Measurements from ENCODE around the gene PNPLA7. TPM values are rescaled to one million over a fixed set of nuclear protein-coding genes. Genes with fewer than 3 reads are reported as not detected.
A peak's percentile ranks its signal among the peaks of the same experiment; 100 is the strongest.

PNPLA7 gene
- total RNA-seq, 1 experiment from 2014 or later = 1.8 TPM

DNA sequence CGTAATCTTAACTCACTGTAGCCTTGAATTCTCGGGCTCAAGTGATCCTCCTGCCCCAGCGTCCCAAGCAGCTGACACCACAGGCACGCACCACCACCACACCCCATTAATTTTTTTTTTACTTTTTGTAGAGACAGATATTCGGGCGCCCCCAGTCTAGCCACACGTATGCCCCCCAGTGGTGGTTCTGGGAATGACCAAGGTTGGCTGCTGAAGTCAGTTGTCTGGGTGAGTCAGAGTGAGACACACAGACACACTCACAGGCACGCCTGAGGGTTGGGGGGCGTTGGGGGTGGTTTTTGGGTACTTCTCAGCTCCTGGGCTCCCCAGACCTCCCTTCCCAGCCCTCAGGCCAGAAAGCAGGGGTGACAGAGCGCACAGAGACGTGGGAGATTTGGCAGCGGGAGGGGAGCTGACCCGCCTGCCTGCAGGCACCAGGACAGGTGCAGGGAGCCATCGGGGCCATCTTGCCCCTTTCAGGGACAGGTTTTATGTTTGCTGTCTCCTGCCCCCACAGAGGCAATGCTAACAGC is 104.9 kb downstream of the PNPLA7 start:
- Histone ChIP-seq H2AFZ (ENCODE audit: low read depth, low read length, poor library complexity, severe bottlenecking) (no peak overlapping the region), H3K27ac (ENCODE audit: low read depth, low read length) (no peak overlapping the region; the same call in 1 of the 2 replicates), H3K79me2 (ENCODE audit: insufficient read depth, low read length) (no peaks in the 10 kb centered on the region), H3K4me3 (replicated peaks in 1 of 2; ENCODE audit: low read depth in 1 of 2, low read length in 2 of 2) (peak overlapping the region; percentile 4 to 17; a peak in 1 of 4 replicates), H3K4me2 (ENCODE audit: low read length) (peak overlapping the region; percentile 59), H3K9ac (ENCODE audit: low read length) (no peak overlapping the region), H3K27me3 (ENCODE audit: insufficient read depth, low read length) (no peaks in the 10 kb centered on the region), H4K20me1 (ENCODE audit: insufficient read depth) (no peaks in the 10 kb centered on the region), H3K36me3 (ENCODE audit: control insufficient read depth in 1 of 2, insufficient read depth in 2 of 2, low read length in 2 of 2) (peaks cover 6 to 12% of the 10 kb centered on the region in 2 experiments; a peak in 3 of 4 replicates), H3K4me1 (ENCODE audit: control insufficient read depth in 1 of 2, insufficient read depth in 2 of 2, low read length in 2 of 2) (peaks cover 16 to 33% of the 10 kb centered on the region in 2 experiments), H3K9me3 (ENCODE audit: control insufficient read depth in 1 of 2, insufficient read depth in 1 of 2, low read depth in 1 of 2, low read length in 2 of 2) (no peaks in the 10 kb centered on the region), H3K9me2 (ENCODE audit: insufficient read depth) (no peaks in the 10 kb centered on the region)
- CTCF ChIA-PET = interaction anchor here (1.3 to 1.5 kb wide), 2 partner anchors 22 to 159 kb away, joined by 5 to 11 read pairs; partner anchors contain the start of gene EXD3
- POLR2A ChIA-PET = no interaction called here
- DNase-seq (ENCODE audit: low read depth, low spot score) (peak; percentile 56), ATAC-seq (peak; percentile 65)
- RAD21 ChIA-PET (ENCODE audit: low non-redundant PET in 1 of 2, low total read pairs in 2 of 2, uncharacterized antibody in 2 of 2, unreplicated experiment in 2 of 2) = no interaction called here
- TF ChIP-seq, protein P1, sequence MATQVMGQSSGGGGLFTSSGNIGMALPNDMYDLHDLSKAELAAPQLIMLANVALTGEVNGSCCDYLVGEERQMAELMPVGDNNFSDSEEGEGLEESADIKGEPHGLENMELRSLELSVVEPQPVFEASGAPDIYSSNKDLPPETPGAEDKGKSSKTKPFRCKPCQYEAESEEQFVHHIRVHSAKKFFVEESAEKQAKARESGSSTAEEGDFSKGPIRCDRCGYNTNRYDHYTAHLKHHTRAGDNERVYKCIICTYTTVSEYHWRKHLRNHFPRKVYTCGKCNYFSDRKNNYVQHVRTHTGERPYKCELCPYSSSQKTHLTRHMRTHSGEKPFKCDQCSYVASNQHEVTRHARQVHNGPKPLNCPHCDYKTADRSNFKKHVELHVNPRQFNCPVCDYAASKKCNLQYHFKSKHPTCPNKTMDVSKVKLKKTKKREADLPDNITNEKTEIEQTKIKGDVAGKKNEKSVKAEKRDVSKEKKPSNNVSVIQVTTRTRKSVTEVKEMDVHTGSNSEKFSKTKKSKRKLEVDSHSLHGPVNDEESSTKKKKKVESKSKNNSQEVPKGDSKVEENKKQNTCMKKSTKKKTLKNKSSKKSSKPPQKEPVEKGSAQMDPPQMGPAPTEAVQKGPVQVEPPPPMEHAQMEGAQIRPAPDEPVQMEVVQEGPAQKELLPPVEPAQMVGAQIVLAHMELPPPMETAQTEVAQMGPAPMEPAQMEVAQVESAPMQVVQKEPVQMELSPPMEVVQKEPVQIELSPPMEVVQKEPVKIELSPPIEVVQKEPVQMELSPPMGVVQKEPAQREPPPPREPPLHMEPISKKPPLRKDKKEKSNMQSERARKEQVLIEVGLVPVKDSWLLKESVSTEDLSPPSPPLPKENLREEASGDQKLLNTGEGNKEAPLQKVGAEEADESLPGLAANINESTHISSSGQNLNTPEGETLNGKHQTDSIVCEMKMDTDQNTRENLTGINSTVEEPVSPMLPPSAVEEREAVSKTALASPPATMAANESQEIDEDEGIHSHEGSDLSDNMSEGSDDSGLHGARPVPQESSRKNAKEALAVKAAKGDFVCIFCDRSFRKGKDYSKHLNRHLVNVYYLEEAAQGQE (IDR thresholded peaks at IDR 0.05; ENCODE audit: low read depth) = no peak
- TF ChIP-seq ZFX (IDR thresholded peaks at IDR 0.05) (no peak), ZBTB33 (IDR thresholded peaks at IDR 0.05; ENCODE audit: extremely low read depth, insufficient replicate concordance, low read length) (no peak), MAX (IDR thresholded peaks at IDR 0.05) (no peak), RAD21 (IDR thresholded peaks at IDR 0.05; ENCODE audit: low read depth) (peak; percentile 84), TCF7L2 (IDR thresholded peaks at IDR 0.05; ENCODE audit: borderline replicate concordance, extremely low read depth, insufficient read depth, insufficient read length) (no peak), POLR2A (IDR thresholded peaks at IDR 0.05; ENCODE audit: borderline replicate concordance, extremely low read depth, insufficient read depth, insufficient read length) (no peak), YY1 (IDR thresholded peaks at IDR 0.05; ENCODE audit: extremely low read depth, insufficient replicate concordance, low read depth, low read length) (no peak), EZH2phosphoT487 (IDR thresholded peaks at IDR 0.05; ENCODE audit: borderline replicate concordance) (no peak), JUND (IDR thresholded peaks at IDR 0.05) (0 out of 2 replicates have a peak, but pooled peaks have one; percentile 23), EGR1 (IDR thresholded peaks at IDR 0.05; ENCODE audit: low read depth) (no peak), SRF (IDR thresholded peaks at IDR 0.05; ENCODE audit: low read depth) (no peak), CBX3 (IDR thresholded peaks at IDR 0.05; ENCODE audit: low read depth) (no peak)
- TF ChIP-seq, protein P2, sequence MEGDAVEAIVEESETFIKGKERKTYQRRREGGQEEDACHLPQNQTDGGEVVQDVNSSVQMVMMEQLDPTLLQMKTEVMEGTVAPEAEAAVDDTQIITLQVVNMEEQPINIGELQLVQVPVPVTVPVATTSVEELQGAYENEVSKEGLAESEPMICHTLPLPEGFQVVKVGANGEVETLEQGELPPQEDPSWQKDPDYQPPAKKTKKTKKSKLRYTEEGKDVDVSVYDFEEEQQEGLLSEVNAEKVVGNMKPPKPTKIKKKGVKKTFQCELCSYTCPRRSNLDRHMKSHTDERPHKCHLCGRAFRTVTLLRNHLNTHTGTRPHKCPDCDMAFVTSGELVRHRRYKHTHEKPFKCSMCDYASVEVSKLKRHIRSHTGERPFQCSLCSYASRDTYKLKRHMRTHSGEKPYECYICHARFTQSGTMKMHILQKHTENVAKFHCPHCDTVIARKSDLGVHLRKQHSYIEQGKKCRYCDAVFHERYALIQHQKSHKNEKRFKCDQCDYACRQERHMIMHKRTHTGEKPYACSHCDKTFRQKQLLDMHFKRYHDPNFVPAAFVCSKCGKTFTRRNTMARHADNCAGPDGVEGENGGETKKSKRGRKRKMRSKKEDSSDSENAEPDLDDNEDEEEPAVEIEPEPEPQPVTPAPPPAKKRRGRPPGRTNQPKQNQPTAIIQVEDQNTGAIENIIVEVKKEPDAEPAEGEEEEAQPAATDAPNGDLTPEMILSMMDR (IDR thresholded peaks at IDR 0.05 in 2 of 3, conservative IDR thresholded peaks at IDR 0.05 in 1 of 3; ENCODE audit: borderline replicate concordance in 1 of 3, insufficient read depth in 1 of 3, low read depth in 2 of 3, low read length in 2 of 3) = peak; percentile 77 to 93 (median 88)
- no TSS peak for BruUV-seq (replicated peaks)
- intact Hi-C loops (cut with micrococcal nuclease) = loop anchor here (2.0 kb wide), 1 partner anchor 151 kb away; no protein-coding TSS in a partner anchor
